SK-N-DZ (cell line): ENCODE measurements around the gene KCNH6.

Source experiments
- DNase-seq: peaks from one replicate; pipeline ENCODE4 v3.0.0-alpha.2; 2015; ENCODE audit warnings: low spot score

KCNH6 gene

DNA sequence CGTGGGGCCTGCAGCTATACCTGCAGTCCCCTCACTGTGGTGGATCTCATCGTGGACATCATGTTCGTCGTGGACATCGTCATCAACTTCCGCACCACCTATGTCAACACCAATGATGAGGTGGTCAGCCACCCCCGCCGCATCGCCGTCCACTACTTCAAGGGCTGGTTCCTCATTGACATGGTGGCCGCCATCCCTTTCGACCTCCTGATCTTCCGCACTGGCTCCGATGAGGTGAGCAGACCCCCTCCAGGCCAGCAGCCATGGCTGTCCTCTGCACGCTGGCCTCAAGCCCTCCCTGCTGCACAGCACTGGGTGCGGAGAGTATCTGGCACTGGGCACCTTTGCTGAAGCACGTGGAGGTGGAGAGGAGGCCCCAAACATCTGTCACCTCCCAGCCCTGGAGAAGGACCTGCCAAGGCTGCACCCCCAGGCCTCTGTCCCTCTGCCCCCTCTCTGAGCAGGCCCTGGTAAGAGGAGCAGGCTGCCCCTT is 11.0 kb downstream of the KCNH6 start:
- no peak for DNase-seq

DNA sequence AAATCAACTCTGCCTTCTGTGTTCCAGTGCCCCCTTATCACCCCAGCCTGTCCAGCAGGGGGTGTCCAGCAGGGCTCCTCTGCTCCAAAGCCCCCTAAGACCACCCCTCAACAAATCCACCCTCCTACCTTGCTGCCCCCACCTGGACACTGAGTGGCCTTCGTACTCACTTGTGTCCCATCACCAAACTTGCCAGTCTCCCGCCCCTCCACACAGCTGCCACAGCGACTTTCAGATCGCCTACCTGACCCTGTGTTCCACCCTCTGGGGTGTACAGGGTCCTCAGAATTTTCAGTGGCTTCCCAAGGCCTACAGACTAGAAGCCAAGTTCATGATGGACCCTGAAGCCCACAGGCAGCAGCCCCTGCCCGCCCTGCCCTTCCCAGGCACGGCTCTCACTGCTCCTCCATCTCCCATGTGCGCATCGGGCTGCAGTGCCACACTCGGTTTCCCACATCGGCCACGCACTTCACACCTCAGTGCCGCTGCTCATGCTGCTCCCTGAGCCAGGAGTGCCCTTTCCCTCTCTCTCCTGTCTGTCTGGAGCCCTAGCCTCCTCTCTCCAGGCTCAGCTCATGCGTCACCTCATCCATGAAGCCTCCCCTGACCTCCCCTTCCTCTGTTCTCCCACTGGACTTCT is 11.8 kb downstream of the KCNH6 start:
- no peak for DNase-seq

DNA sequence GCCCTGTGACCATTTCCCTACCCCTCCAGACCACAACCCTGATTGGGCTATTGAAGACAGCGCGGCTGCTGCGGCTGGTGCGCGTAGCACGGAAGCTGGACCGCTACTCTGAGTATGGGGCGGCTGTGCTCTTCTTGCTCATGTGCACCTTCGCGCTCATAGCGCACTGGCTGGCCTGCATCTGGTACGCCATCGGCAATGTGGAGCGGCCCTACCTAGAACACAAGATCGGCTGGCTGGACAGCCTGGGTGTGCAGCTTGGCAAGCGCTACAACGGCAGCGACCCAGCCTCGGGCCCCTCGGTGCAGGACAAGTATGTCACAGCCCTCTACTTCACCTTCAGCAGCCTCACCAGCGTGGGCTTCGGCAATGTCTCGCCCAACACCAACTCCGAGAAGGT is 12.5 kb downstream of the KCNH6 start:
- no peak for DNase-seq

DNA sequence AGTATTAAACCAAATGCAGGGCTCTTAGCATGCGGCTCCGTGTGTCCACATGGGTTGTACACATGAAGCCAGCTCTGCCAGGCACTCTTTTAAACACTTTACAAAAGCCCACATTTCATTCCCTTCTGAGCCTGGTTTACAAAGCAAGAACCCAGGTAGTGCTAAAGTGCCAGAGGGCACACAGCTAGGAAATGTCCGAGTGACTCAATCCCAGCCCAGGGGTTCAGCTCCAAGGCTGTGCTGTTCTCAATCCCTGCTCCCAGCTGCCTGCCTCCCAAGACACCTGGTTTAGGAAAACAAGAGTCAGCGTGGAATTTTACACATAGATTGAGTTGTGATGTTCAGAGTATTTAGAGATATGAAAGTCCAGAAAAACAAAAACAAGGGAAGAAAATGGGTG is 13.8 kb downstream of the KCNH6 start:
- no peak for DNase-seq

DNA sequence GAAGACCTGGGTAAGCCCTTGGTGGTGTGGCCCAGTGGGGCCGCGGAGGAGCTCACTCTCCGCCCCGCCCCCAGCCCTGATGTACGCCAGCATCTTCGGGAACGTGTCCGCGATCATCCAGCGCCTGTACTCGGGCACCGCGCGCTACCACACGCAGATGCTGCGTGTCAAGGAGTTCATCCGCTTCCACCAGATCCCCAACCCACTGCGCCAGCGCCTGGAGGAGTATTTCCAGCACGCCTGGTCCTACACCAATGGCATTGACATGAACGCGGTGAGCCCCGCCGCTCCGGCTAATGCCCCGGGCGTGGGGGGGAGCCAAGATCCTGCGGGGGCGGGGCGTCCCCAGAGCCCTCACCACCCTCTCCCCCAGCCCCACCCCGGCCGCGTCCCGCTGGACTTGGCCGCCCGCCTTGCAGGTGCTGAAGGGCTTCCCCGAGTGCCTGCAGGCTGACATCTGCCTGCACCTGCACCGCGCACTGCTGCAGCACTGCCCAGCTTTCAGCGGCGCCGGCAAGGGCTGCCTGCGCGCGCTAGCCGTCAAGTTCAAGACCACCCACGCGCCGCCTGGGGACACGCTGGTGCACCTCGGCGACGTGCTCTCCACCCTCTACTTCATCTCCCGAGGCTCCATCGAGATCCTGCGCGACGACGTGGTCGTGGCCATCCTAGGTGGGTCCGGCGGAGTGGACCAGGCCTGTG is 15.0 kb downstream of the KCNH6 start:
- DNase-seq: peak; percentile 48

DNA sequence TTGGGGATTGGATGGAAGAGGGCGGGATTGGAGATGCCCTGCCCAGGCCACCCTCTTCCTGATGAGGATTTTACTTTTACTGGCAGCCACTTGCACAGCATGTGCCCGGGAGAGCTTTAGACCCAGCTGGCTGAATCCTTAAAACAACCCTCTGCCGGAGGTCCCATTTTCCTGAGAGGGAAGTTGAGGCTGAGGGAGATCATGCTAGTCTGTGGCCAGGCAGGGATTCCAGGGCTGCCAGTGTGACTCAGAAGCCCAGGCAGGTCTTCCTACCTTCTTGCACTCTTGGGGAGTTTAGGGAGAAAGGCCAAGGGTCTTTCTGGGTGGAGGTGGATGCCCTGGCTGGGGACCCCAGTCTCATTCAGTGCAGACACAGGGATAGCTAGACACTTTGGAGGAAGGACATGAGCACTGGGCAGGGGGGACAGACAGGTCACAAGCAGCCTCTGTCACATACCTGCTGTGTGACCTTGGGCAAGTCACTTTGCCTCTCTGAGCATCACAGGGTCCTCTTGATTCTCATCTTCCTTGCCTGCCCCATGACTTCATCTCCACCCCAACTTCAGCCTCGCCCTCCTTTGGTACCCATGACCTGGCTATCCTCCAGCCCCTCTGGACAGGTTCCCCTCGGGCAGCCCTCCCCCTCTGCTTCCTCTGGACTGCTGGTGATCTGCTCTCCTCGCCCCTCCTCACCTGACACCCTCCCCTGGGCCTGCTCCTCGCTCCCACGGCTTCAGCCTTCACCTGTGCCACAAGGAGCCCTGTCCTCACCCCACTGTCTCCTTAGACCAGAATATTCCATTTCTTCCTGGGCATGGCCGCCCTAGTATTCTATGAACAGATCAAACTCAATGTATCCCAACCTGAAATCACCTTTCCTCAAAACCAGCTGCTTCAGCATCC is 15.8 kb downstream of the KCNH6 start:
- no peak for DNase-seq

DNA sequence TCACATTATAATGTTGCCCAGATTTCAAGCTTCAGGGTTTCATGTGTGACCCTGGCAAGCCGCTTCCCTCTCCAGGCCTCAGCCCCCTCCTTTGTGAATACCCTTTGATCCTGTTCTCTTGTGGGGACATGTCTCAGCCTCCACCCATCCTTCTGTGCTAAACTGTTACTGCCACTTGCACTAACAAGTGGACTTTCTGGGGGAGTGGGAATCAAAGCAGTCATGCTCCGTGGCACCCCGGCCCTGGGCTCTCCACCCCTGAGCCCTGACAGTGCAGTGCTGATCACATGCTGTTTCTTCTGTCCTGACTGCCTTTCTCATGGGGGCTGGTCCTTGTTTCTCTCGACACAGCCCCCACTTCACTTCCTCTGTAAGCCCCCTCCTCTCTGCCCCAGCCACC is 17.4 kb downstream of the KCNH6 start:
- DNase-seq: no peak

DNA sequence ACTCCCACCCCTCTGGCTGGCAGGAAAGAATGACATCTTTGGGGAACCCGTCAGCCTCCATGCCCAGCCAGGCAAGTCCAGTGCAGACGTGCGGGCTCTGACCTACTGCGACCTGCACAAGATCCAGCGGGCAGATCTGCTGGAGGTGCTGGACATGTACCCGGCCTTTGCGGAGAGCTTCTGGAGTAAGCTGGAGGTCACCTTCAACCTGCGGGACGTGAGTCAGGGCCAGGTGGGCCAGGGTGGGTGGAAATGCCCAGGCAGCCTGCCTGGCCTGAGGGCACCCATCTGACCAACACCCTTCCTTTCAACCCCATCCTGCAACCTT is 19.0 kb downstream of the KCNH6 start:
- no peak for DNase-seq

DNA sequence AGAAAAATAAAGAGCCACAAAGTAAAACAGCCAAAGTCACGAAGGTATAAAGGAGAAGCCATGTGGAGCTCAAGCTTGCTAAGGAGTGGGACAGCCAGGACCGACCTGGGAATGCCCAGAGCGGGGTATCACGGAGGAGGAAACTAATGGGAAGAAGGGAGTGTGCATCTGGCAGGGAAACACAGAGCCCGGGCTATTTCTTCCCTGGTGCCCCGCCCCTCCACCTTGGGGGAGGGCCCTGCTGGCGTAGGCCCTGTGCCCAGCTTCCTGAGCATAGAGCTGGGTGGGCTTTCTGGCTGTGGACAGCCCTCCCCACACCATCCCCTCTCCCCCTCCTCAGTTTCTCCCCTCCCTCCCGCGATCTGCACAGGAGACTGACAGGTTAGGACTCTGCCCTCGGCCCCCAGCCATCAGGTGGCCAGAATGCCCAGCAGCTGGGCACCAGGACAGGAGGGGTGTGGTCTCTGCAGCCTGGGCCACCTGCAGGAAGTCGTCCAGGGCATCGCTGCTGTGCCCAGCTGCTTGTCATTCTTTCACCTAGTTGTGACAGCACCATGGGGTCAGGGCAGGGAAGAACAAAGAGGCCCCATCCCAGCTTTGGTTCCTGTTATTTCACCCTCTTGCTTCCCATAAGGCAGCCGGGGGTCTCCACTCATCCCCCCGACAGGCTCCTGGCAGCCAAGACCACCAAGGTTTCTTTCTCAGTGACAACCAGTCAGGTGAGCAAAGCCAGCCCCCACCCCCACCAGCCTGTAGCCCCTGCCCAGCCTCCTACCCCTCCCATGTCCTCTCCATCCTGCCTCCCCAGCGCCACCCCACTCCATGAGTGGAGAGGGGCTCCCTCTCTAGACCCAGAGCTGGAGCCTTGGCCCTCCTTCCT is 20.0 kb downstream of the KCNH6 start:
- peak; percentile 33 for DNase-seq

DNA sequence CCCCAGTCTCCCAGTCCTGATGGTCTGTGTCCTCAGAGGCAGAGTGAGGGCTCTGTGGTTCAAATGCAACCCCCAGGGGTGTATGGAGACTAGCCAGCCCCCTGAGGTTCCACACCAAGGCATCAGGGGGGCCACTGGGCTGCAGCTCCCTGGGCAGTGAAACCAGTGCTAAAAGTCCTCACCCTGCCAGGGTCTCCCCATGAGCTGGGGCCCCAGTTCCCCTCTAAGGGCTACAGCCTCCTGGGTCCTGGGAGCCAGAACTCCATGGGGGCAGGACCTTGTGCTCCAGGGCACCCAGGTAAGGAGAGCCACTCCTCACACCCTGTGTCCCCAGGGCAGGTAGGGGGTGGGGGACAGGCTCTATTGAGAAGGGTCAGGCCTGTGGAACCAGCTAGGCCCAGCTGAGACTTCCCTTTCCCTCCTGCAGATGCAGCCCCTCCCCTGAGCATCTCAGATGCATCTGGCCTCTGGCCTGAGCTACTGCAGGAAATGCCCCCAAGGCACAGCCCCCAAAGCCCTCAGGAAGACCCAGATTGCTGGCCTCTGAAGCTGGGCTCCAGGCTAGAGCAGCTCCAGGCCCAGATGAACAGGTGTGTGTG is 20.8 kb downstream of the KCNH6 start:
- peak; percentile 16 for DNase-seq

DNA sequence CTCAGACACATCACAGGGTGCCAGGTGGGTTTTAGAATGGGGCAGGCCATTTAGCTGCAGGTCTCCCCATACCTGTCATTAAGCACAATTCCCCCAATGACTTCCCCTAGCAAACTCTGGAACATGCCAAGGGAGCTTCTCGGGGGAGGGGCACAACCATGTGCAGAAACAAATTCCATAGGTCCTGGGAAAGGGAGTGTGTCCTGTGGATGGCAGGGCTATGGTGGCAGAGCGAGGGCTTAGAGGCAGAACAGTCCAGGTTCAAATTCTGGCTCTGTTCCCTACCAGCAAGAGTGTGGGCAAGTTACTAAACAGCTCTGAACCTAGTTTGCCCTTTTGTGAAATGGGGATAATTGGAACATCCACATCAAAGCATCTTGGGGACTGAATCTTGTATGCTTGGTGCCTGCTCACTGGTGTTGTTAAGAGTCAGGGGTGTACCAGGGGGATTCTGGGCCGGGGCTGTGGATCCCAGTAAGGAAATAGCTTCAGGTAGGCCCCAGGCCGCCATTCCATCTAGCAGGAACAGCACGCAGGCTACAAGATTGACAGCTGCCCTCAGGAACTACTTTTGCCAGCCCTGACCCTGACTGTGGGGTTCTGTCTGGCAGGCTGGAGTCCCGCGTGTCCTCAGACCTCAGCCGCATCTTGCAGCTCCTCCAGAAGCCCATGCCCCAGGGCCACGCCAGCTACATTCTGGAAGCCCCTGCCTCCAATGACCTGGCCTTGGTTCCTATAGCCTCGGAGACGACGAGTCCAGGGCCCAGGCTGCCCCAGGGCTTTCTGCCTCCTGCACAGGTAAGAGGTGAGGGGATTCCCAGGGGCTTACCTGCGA is 21.5 kb downstream of the KCNH6 start:
- peak; percentile 7 for DNase-seq

DNA sequence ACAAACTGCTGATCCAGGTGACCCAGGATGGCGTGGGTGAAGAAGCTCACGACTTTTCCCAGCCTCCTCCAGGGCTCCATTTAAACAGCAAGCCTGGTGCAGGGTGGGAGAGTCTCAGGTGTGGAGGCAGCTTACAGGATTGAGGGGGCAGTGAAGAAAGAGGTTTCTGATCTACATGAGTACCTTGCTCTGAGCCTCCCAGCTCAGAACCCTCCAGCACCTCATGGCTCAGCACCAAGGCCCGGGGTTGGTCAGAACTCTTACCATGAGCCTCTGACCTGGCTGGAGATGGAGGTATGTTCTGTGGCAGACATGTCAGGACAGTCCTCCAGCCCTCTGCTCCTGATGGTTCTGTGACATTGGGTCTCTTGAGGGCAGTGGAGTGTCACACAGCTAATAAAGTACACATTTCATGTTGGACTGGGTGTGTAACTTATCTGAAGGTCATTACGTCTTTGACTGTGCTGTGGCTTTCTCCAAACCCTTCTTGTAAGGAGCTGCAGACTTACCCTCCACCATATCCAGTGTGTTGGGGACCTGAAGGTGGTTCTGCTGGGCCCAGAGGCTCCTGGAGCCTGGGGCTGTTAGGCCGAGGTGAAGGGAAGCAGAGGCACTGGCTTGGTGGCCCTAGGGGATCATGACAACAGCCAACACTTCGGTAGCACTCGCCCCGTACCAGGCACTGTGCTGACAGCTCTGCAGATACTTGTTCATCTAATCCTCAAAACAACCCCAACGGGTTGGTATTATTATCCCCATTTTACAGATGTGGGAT is 23.3 kb downstream of the KCNH6 start:
- no peak for DNase-seq

DNA sequence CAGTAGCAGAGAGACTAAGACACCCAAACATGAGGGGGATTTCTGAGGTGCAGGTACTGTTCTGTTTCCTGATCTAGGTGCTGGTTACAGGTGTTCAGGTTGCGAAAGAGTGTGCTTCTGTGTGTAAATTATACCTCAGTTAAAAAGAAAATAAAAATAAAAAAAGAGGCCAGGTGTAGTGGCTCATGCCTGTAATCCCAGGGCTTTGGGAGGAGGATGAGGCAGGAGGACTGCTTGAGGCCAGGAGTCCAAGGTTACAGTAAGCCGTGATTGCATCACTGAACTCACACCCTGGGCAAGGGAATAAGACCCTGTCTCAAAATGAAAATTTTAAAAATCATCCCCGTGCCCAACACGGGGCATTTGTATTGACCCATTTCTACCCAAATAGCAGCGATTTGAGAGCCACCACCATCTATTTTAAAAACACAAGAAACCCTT is 23.9 kb downstream of the KCNH6 start:
- DNase-seq: no peak

DNA sequence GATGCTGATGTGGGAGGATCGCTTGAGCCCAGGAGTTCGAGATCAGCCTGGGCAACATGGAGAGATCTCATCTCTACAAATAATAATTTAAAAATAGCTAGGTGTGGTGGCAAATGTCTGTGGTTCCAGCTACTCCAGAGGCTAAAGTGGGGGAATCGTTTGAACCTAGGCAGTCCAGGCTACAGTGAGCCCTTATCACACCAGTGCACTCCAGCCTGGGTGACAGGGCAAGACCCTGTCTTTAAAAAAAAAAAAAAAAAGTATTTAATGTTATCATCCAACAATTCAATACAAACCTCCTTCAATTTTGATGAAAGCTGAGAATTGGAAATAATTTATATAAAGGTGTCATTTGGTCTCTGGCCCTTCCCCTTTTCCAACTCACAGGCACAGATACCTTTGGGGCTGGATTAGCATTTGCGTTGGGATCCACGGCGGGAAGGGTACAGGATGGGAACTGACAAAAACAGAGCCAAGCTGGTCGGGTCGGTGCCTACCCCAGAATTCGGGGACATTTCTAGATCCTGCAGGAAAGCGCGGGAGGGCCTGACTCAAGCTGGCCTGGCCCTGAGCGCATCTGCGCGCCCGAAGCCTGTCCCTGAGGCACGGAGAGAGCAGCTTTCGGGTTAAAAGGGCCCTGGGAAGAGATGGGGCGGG is 26.3 kb downstream of the KCNH6 start:
- no peak for DNase-seq

DNA sequence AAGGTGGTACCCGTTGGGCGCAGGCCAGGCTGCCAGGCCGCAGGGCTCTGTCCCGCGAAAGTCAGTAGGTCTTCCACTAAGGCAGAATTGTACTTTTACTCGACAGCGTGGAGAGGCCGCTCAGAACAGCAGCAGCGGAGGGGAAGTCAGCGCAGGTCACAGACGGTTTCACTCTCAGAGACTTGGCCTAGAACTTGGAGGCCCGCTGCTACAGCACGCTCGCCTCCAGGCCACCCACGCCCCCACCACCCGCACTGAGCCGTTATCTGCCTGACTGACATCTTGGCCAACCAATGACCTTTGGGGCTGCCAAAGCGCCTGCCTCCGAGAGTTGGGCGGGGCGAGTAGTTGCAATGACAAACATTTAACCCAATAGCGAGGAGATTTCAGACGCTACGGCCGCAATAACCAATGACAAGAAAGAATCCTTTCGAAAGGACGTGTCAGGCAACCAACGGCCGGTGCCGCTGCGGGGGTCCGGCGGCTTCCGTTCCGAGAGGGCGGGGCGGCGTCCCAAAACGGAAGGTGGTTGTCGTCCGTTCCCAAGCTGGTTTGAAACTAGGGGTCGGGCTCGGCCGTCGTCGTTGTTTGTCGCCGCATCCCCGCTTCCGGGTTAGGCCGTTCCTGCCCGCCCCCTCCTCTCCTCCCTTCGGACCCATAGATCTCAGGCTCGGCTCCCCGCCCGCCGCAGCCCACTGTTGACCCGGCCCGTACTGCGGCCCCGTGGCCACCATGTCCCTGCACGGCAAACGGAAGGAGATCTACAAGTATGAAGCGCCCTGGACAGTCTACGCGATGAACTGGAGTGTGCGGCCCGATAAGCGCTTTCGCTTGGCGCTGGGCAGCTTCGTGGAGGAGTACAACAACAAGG is 27.0 kb downstream of the KCNH6 start, which contains the start of gene DCAF7:
Gene DCAF7 (plus strand): TSS at position 532 of the 871 bp plus-strand sequence. CDS start 201 bp downstream, at position 733.
- DNase-seq: peak; percentile 100

DNA sequence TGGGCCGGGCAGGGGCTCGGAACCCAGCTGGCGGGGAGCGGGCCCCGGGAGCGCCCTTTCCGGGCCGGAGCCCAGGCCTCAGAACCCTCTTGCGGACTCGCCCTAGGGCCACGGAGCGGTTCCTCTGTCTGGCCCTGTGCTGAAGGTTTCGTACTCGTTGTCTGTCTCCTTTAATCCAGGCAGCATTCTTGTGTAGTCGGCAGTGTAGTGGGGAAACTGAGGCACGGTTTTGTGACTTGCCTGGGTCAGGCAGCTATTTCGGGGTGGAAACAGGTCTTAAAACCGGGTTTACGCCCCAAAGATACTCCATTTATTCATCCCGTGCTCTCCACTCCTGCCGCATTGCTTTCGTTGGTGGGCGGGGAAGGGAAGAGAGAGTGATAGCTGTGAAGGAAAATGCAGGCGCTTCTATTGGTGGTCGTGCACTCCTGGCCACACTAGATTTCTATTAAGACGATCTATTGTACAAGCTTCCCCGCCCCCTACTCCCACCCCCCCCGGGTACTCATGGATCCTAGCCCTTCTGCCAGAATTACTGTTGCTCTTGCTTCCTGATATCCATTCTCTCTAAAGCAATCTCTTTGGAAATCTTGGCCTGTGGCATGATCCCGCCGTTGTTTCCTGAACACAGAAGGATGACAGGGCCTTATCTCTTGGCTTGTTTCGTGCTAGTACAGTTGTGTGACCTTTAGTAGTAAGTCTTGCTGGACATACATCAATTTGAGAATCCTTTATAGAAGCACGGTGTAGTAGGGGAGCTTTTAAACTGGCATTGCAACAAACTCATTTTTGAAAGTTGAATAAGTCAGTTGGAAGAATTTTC is 27.9 kb downstream of the KCNH6 start:
- DNase-seq: peak; percentile 76

DNA sequence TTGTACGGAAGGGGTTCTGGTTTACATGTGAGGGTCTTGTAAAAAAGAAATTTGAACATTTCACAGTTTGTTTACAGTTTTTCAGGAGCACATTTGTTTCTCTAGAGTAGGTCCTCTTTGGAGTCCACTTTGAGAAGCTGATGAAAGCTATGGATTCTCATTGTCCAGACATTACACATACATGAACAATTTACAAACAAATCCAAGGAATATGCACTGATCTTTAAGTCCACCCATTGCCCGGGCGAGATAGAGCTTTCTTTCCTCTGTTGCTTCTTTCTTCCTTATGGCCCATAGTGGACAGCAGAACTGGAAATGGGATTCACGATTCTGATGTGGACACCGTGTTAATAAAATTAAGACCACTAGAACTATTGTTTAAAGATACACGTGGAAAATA is 29.1 kb downstream of the KCNH6 start:
- no peak for DNase-seq
